GM19468 (cell line): Measurements from ENCODE around the gene MMGT1.
A peak's percentile ranks its signal among the peaks of the same experiment; 100 is the strongest.

ENCODE experiments used
- ATAC-seq: cut with Tn5 transposase; IDR thresholded peaks from one replicate; pipeline ENCODE4 v1.9.1; 2021; ENCODE audit warnings: mild to moderate bottlenecking, moderate library complexity, moderate number of reproducible peaks; ENCODE audit not compliant: unreplicated experiment; ENCODE audit errors: extremely low read depth

The MMGT1 gene

GRCh38 chrX:135973548-135974278, at the start of gene MMGT1:
TSS of gene MMGT1 (minus strand) at chrX:135973988. CDS start at chrX:135973675, 313 bp downstream.
- peak; percentile 46 for ATAC-seq

GRCh38 chrX:136021903-136022302, 48.1 kb upstream of the MMGT1 start:
- no peak for ATAC-seq

GRCh38 chrX:136021160-136021559, 47.4 kb upstream of the MMGT1 start:
- ATAC-seq = no peak

- ATAC-seq = no peak
Measured at GRCh38 chrX:136019226-136019625, 45.4 kb upstream of the MMGT1 start.

- ATAC-seq = no peak
Measured at GRCh38 chrX:136016881-136017280, 43.1 kb upstream of the MMGT1 start.

- no peak for ATAC-seq
Measured at GRCh38 chrX:136015016-136015415, 41.2 kb upstream of the MMGT1 start.

- ATAC-seq = no peak
Measured at GRCh38 chrX:135988245-135988644, 14.5 kb upstream of the MMGT1 start.

- no peak for ATAC-seq
Measured at GRCh38 chrX:135985973-135986310, 12.2 kb upstream of the MMGT1 start.

- ATAC-seq = peak; percentile 84
Measured at GRCh38 chrX:135985157-135985972, 11.6 kb upstream of the MMGT1 start, which contains the start of gene SLC9A6. TSS of gene SLC9A6 (plus strand) at chrX:135985435. CDS start at chrX:135985659, 224 bp downstream.

GRCh38 chrX:135984791-135985156, 11.0 kb upstream of the MMGT1 start:
- ATAC-seq = no peak

GRCh38 chrX:135984256-135984655, 10.5 kb upstream of the MMGT1 start:
- ATAC-seq = no peak

- no peak for ATAC-seq
Measured at GRCh38 chrX:135982860-135983259, 9.1 kb upstream of the MMGT1 start.

- ATAC-seq = no peak
Measured at GRCh38 chrX:135981668-135982067, 7.9 kb upstream of the MMGT1 start.

- no peak for ATAC-seq
Measured at GRCh38 chrX:135981010-135981409, 7.2 kb upstream of the MMGT1 start.

GRCh38 chrX:135977611-135978010, 3.8 kb upstream of the MMGT1 start:
- no peak for ATAC-seq

GRCh38 chrX:135975421-135975820, 1.6 kb upstream of the MMGT1 start:
- ATAC-seq = no peak

GRCh38 chrX:135974279-135974856, 580 bp upstream of the MMGT1 start:
- no peak for ATAC-seq

- no peak for ATAC-seq
Measured at GRCh38 chrX:135973025-135973547, 702 bp downstream of the MMGT1 start.

GRCh38 chrX:135951291-135951690, 22.5 kb downstream of the MMGT1 start:
- no peak for ATAC-seq

- no peak for ATAC-seq
Measured at GRCh38 chrX:135944486-135944885, 29.3 kb downstream of the MMGT1 start.
